Glomerular visceral epithelial cell (primary cell): ENCODE data around the gene ADSS2.
"Not testable (repeated sequence)": the region's sequence is repeated elsewhere in the genome, so short reads cannot be mapped to it uniquely, and the experiment has no call there.

ENCODE experiments used
- DNase-seq: peaks from one replicate; pipeline ENCODE4 v3.0.0-alpha.2; 2016; ENCODE audit errors: extremely low spot score

Gene ADSS2

DNA sequence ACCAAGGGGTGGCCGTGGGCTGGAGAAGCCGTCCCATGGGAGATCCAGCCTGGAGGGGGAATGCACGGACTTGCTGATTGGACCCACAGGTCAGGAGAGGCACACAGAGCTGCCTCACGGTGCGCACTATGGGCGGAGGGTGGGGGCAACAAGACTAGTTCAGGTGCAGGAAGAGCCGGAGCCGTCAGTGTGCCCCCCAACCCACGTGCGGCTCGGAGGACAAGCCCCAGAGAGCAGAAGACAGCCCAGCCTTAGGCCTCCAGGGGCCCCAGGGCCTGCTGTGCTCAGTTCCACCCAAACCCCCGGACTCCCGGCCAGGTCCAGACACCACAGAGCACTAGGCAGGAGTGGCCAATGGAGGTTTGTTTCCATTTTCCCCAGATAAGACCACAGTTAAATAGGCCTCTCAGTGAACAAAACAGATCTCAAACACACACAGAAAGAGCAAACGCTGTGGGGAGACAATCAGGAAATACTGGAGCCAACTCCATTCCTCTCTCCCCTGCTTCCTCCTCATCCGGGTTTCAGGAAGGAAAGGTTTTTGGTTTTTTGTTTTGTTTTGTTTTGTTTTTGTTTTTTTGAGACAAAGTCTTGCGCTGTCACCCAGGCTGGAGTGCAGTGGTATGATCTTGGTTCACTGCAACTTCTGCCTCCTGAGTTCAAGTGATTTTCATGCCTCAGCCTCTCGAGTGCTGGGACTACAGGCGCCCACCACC lies 84.2 kb downstream of the ADSS2 start:
- no peak for DNase-seq

DNA sequence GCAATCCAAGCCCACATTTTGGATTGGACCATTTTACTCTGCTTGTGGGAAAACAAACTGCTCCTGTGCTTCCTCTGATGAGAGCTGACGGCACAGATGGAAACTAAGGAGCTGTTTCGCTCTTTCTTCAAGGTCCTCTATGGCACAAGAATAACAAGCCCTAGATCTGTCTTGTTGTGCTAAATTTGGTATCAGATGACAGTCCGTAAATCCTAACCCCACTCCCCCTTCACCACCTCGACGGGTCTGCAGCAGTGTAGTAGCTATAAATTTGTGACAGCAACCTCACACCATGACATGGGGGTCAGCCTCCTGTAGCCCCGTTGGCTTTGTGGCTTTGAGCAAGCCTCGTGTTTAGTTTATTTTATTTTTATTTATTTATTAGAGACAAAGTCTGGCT lies 85.9 kb downstream of the ADSS2 start:
- no peak for DNase-seq

DNA sequence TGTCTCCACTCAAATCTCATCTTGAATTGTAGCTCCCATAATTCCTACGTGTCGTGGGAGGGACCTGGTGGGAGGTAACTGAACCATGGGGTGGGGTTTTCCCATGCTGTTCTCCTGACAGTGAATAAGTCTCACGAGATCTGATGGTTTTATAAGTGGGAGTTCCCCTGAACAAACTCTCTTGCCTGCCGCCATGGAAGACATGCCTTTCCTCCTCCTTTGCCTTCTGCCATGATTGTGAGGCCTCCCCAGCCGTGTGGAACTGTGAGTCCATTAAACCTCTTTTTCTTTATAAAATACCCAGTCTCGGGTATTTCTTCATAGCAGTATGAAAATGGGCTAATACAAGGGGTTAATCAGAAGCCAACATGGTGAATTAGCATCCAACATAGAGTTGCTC lies 86.4 kb downstream of the ADSS2 start:
- not testable (repeated sequence) for DNase-seq

GRCh38 chr1:244362476-244362875 lies 89.2 kb downstream of the ADSS2 start:
- no peak for DNase-seq

GRCh38 chr1:244361764-244362473 lies 89.8 kb downstream of the ADSS2 start:
- DNase-seq: peak; percentile 66
